GM23338 (cell line): ENCODE data around the gene IQCC. TPM values are rescaled to one million over a fixed set of nuclear protein-coding genes. Genes with fewer than 3 reads are reported as not detected.

Experiments
- ATAC-seq: fragments of 200-7000 bp; cut with Tn5 transposase; 3 replicates; pipeline ENCODE4 v1.9.1; 2020
- DNase-seq: peaks from one replicate; pipeline ENCODE4 v3.0.0-alpha.2; 2015; ENCODE audit warnings: low spot score
- H2AFZ ChIP-seq: fragments of 200-600 bp; sonication (generic); 2 replicates; pipeline ENCODE4 v1.8.0; 2016; ENCODE audit warnings: antibody characterized with exemption, mild to moderate bottlenecking, moderate library complexity
- H3F3A ChIP-seq: fragments of 200-600 bp; sonication (generic); replicated peaks from 2 replicates; pipeline ENCODE4 v1.8.0; 2017; ENCODE audit warnings: antibody characterized with exemption, mixed run types, low read depth
- H3K27ac ChIP-seq: fragments of 200-600 bp; sonication (generic); 2 replicates; pipeline ENCODE4 v1.6.1; 2016; ENCODE audit warnings: low read depth
- H3K27me3 ChIP-seq: fragments of 200-600 bp; sonication (generic); 2 replicates; pipeline ENCODE4 v1.8.0; 2016; ENCODE audit warnings: mild to moderate bottlenecking, mixed run types, moderate library complexity; ENCODE audit not compliant: insufficient read depth
- H3K36me3 ChIP-seq: fragments of 200-600 bp; sonication (generic); 2 replicates; pipeline ENCODE4 v1.8.0; 2016; ENCODE audit warnings: mild to moderate bottlenecking; ENCODE audit not compliant: insufficient read depth
- H3K4me1 ChIP-seq: fragments of 200-600 bp; sonication (generic); 2 replicates; pipeline ENCODE4 v1.8.0; 2016; ENCODE audit warnings: mild to moderate bottlenecking, moderate library complexity; ENCODE audit not compliant: insufficient read depth
- H3K4me2 ChIP-seq: fragments of 200-600 bp; sonication (generic); 2 replicates; pipeline ENCODE4 v1.7.1; 2017; ENCODE audit warnings: mixed run types
- H3K4me3 ChIP-seq: fragments of 200-600 bp; sonication (generic); 2 replicates; pipeline ENCODE4 v1.6.1; 2016; ENCODE audit warnings: mixed run types
- H3K79me2 ChIP-seq: fragments of 200-600 bp; sonication (generic); replicated peaks from 2 replicates; pipeline ENCODE4 v1.8.0; 2017; ENCODE audit warnings: mild to moderate bottlenecking; ENCODE audit not compliant: insufficient read depth
- H3K9me2 ChIP-seq: fragments of 200-600 bp; sonication (generic); 2 replicates; pipeline ENCODE4 v1.8.0; 2017; ENCODE audit not compliant: insufficient read depth
- H4K20me1 ChIP-seq: fragments of 200-600 bp; sonication (generic); replicated peaks from 2 replicates; pipeline ENCODE4 v1.8.0; 2017; ENCODE audit warnings: mild to moderate bottlenecking; ENCODE audit not compliant: insufficient read depth
- H3K27ac Mint-ChIP-seq: 2 replicates; pipeline ENCODE4 v1.8.0; 2020; ENCODE audit warnings: inconsistent platforms, mild to moderate bottlenecking, moderate library complexity, mixed read lengths
- H3K27me3 Mint-ChIP-seq: 3 replicates; pipeline ENCODE4 v1.8.0; 2022; ENCODE audit warnings: low read depth, mild to moderate bottlenecking, moderate library complexity, mixed read lengths, inconsistent platforms; ENCODE audit not compliant: insufficient read depth, poor library complexity
- H3K36me3 Mint-ChIP-seq: 3 replicates; pipeline ENCODE4 v1.8.0; 2021; ENCODE audit warnings: low read depth, mild to moderate bottlenecking, inconsistent platforms, moderate library complexity, mixed read lengths
- H3K4me1 Mint-ChIP-seq: 3 replicates; pipeline ENCODE4 v1.8.0; 2020; ENCODE audit warnings: mild to moderate bottlenecking, inconsistent platforms, mixed read lengths
- H3K4me3 Mint-ChIP-seq: 3 replicates; pipeline ENCODE4 v1.8.0; 2021; ENCODE audit warnings: moderate library complexity, mild to moderate bottlenecking, inconsistent platforms, mixed read lengths
- H3K9me3 Mint-ChIP-seq: 3 replicates; pipeline ENCODE4 v1.8.0; 2020; ENCODE audit warnings: moderate library complexity, mild to moderate bottlenecking, inconsistent platforms, mixed read lengths
- CREB1 ChIP-seq: fragments of 250-450 bp; sonication (Bioruptor Pico); IDR thresholded peaks from 2 replicates; pipeline ENCODE4 v1.5.0; 2020; ENCODE audit warnings: low read depth, mild to moderate bottlenecking, moderate library complexity
- EZH2 ChIP-seq: fragments of 200-600 bp; sonication (generic); IDR thresholded peaks from one replicate; pipeline ENCODE4 v1.8.0; 2017; ENCODE audit warnings: antibody characterized with exemption, mild to moderate bottlenecking, low read depth; ENCODE audit not compliant: unreplicated experiment
- EZH2phosphoT487 ChIP-seq: fragments of 200-600 bp; sonication (generic); IDR thresholded peaks from one replicate; pipeline ENCODE4 v1.8.1; 2018; ENCODE audit warnings: antibody characterized with exemption; ENCODE audit not compliant: unreplicated experiment
- NANOG ChIP-seq: IDR thresholded peaks from 2 replicates; pipeline ENCODE4 v1.6.1; 2016; ENCODE audit warnings: antibody characterized with exemption, borderline replicate concordance
- POLR2AphosphoS5 ChIP-seq: IDR thresholded peaks from 2 replicates; pipeline ENCODE4 v1.6.1; 2016; ENCODE audit warnings: antibody characterized with exemption, low read depth
- STAT1 ChIP-seq: IDR thresholded peaks from one replicate; pipeline ENCODE4 v1.6.1; 2016; ENCODE audit warnings: antibody characterized with exemption; ENCODE audit not compliant: unreplicated experiment
- ZNF114 ChIP-seq: fragments of 250-450 bp; sonication (Bioruptor Pico); IDR thresholded peaks from 2 replicates; pipeline ENCODE4 v1.5.0; 2020; ENCODE audit warnings: mild to moderate bottlenecking, moderate library complexity
- polyA plus RNA-seq: library from polyadenylated mRNA; unstranded; fragments of >200 nt; fragmentation: Nextera tagmentation; extraction: Ambion mirVana; gene quantifications from 2 replicates; pipeline ENCODE4 v1.2.1, GENCODE V29; 2016
- total RNA-seq: library from RNA; depleted of rRNA; stranded (reverse); fragments of >200 nt; shearing (Covaris generic); gene quantifications from 2 replicates; pipeline ENCODE4 v1.2.3, GENCODE V29; 2014
- TF ChIP-seq, protein P1 (sequence below): IDR thresholded peaks from 2 replicates; pipeline ENCODE4 v1.6.1; 2016; ENCODE audit warnings: antibody characterized with exemption
- TF ChIP-seq, protein P2 (sequence below): IDR thresholded peaks from one replicate; pipeline ENCODE4 v1.6.1; 2018; ENCODE audit warnings: antibody characterized with exemption; ENCODE audit not compliant: unreplicated experiment
- TF ChIP-seq, protein P3 (sequence below), 2 experiments: fragments of 200-600 bp in 1 of 2; sonication (generic) in 1 of 2; conservative IDR thresholded peaks; 2 replicates each; pipeline versions ENCODE4 v1.5.1 to v1.6.1; 2016 to 2017; ENCODE audit warnings: antibody characterized with exemption in 2 of 2, low read depth in 2 of 2, mild to moderate bottlenecking in 2 of 2, moderate library complexity in 1 of 2
- TF ChIP-seq, protein P4 (sequence below): fragments of 250-450 bp; sonication (Bioruptor Pico); IDR thresholded peaks from 2 replicates; pipeline ENCODE4 v1.5.0; 2020; ENCODE audit warnings: mild to moderate bottlenecking, moderate library complexity

IQCC gene
- total and polyA plus RNA-seq, 2 experiments from 2014 or later = 1.7 to 3.5 TPM

DNA sequence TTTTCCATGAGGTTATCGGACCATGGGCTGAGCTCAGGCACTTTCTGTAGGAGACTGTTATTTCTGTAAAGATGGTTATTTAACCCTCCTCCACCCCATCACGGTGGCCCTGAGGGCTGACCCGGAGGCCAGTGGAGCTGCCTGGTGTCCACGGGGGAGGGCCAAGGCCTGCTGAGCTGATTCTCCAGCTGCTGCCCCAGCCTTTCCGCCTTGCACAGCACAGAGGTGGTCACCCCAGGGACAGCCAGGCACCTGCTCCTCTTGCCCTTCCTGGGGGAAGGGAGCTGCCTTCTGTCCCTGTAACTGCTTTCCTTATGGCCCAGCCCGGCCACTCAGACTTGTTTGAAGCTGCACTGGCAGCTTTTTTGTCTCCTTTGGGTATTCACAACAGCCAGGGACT, 7.6 kb upstream of the IQCC start (continued):
- TF ChIP-seq, protein P1, sequence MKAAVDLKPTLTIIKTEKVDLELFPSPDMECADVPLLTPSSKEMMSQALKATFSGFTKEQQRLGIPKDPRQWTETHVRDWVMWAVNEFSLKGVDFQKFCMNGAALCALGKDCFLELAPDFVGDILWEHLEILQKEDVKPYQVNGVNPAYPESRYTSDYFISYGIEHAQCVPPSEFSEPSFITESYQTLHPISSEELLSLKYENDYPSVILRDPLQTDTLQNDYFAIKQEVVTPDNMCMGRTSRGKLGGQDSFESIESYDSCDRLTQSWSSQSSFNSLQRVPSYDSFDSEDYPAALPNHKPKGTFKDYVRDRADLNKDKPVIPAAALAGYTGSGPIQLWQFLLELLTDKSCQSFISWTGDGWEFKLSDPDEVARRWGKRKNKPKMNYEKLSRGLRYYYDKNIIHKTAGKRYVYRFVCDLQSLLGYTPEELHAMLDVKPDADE = no peak
- TF ChIP-seq, protein P2, sequence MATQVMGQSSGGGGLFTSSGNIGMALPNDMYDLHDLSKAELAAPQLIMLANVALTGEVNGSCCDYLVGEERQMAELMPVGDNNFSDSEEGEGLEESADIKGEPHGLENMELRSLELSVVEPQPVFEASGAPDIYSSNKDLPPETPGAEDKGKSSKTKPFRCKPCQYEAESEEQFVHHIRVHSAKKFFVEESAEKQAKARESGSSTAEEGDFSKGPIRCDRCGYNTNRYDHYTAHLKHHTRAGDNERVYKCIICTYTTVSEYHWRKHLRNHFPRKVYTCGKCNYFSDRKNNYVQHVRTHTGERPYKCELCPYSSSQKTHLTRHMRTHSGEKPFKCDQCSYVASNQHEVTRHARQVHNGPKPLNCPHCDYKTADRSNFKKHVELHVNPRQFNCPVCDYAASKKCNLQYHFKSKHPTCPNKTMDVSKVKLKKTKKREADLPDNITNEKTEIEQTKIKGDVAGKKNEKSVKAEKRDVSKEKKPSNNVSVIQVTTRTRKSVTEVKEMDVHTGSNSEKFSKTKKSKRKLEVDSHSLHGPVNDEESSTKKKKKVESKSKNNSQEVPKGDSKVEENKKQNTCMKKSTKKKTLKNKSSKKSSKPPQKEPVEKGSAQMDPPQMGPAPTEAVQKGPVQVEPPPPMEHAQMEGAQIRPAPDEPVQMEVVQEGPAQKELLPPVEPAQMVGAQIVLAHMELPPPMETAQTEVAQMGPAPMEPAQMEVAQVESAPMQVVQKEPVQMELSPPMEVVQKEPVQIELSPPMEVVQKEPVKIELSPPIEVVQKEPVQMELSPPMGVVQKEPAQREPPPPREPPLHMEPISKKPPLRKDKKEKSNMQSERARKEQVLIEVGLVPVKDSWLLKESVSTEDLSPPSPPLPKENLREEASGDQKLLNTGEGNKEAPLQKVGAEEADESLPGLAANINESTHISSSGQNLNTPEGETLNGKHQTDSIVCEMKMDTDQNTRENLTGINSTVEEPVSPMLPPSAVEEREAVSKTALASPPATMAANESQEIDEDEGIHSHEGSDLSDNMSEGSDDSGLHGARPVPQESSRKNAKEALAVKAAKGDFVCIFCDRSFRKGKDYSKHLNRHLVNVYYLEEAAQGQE = no peak
- no peak for TF ChIP-seq EZH2phosphoT487
- no peak for TF ChIP-seq NANOG
- TF ChIP-seq, protein P3, sequence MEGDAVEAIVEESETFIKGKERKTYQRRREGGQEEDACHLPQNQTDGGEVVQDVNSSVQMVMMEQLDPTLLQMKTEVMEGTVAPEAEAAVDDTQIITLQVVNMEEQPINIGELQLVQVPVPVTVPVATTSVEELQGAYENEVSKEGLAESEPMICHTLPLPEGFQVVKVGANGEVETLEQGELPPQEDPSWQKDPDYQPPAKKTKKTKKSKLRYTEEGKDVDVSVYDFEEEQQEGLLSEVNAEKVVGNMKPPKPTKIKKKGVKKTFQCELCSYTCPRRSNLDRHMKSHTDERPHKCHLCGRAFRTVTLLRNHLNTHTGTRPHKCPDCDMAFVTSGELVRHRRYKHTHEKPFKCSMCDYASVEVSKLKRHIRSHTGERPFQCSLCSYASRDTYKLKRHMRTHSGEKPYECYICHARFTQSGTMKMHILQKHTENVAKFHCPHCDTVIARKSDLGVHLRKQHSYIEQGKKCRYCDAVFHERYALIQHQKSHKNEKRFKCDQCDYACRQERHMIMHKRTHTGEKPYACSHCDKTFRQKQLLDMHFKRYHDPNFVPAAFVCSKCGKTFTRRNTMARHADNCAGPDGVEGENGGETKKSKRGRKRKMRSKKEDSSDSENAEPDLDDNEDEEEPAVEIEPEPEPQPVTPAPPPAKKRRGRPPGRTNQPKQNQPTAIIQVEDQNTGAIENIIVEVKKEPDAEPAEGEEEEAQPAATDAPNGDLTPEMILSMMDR (conservative IDR thresholded peaks at IDR 0.05; ENCODE audit: low read depth in 2 of 2) = no peak
- TF ChIP-seq CREB1 (CRISPR knock-in tag) = no peak
- no peak for TF ChIP-seq STAT1
- TF ChIP-seq POLR2AphosphoS5 = no peak
- no peak for TF ChIP-seq ZNF114 (CRISPR knock-in tag)
- TF ChIP-seq EZH2 = no peak

DNA sequence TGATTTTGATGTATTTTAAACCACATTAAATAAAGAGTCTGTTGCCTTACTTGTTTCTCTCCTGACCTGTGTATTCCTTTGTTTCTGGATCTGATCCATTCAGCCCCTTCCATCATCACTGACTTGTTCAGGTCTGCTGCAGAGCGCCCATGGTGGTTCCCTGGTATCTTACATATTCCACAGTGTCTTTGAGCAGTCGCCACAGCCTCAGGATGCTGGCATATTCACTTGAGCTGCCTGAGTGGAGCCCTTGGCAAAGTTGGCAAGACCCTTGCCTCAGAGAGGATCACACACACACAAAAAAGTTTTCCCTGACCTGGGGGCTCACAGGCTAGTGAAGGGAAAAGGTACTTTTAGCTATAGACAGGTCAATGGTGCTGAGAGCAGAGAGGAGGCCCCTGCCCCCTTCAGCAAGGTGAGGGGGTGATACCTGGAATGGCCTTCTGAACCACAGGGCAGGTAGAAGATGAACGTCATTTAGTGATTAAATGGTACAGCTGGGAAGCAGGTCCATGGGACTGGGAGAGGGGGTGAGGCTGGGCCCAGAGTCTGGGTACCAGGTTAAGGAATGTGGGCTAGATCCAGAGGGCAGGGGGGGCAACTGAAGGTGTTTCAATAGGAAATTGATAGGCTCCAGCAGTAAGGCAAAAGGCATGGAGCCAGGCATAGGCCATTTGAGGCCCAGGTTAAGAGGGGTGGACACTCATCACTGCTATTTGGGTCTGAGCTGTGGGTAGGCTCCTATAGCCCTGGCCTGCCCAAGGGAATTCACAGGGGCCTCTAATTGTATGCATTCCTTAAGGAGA, 7.0 kb upstream of the IQCC start:
- no peak overlapping the region for H3K27ac Mint-ChIP-seq
- peaks cover 30% of the 10 kb centered on the region for H3K27me3 Mint-ChIP-seq
- ATAC-seq = no peak
- TF ChIP-seq STAT1 = no peak
- no peak for TF ChIP-seq NANOG
- TF ChIP-seq EZH2 = no peak
- TF ChIP-seq, protein P4, sequence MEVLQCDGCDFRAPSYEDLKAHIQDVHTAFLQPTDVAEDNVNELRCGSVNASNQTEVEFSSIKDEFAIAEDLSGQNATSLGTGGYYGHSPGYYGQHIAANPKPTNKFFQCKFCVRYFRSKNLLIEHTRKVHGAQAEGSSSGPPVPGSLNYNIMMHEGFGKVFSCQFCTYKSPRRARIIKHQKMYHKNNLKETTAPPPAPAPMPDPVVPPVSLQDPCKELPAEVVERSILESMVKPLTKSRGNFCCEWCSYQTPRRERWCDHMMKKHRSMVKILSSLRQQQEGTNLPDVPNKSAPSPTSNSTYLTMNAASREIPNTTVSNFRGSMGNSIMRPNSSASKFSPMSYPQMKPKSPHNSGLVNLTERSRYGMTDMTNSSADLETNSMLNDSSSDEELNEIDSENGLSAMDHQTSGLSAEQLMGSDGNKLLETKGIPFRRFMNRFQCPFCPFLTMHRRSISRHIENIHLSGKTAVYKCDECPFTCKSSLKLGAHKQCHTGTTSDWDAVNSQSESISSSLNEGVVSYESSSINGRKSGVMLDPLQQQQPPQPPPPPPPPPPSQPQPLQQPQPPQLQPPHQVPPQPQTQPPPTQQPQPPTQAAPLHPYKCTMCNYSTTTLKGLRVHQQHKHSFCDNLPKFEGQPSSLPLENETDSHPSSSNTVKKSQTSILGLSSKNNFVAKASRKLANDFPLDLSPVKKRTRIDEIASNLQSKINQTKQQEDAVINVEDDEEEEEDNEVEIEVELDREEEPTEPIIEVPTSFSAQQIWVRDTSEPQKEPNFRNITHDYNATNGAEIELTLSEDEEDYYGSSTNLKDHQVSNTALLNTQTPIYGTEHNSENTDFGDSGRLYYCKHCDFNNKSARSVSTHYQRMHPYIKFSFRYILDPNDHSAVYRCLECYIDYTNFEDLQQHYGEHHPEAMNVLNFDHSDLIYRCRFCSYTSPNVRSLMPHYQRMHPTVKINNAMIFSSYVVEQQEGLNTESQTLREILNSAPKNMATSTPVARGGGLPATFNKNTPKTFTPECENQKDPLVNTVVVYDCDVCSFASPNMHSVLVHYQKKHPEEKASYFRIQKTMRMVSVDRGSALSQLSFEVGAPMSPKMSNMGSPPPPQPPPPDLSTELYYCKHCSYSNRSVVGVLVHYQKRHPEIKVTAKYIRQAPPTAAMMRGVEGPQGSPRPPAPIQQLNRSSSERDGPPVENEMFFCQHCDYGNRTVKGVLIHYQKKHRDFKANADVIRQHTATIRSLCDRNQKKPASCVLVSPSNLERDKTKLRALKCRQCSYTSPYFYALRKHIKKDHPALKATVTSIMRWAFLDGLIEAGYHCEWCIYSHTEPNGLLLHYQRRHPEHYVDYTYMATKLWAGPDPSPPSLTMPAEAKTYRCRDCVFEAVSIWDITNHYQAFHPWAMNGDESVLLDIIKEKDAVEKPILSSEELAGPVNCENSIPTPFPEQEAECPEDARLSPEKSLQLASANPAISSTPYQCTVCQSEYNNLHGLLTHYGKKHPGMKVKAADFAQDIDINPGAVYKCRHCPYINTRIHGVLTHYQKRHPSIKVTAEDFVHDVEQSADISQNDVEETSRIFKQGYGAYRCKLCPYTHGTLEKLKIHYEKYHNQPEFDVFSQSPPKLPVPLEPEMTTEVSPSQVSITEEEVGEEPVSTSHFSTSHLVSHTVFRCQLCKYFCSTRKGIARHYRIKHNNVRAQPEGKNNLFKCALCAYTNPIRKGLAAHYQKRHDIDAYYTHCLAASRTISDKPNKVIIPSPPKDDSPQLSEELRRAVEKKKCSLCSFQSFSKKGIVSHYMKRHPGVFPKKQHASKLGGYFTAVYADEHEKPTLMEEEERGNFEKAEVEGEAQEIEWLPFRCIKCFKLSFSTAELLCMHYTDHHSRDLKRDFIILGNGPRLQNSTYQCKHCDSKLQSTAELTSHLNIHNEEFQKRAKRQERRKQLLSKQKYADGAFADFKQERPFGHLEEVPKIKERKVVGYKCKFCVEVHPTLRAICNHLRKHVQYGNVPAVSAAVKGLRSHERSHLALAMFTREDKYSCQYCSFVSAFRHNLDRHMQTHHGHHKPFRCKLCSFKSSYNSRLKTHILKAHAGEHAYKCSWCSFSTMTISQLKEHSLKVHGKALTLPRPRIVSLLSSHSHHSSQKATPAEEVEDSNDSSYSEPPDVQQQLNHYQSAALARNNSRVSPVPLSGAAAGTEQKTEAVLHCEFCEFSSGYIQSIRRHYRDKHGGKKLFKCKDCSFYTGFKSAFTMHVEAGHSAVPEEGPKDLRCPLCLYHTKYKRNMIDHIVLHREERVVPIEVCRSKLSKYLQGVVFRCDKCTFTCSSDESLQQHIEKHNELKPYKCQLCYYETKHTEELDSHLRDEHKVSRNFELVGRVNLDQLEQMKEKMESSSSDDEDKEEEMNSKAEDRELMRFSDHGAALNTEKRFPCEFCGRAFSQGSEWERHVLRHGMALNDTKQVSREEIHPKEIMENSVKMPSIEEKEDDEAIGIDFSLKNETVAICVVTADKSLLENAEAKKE (CRISPR knock-in tag) = no peak
- no peak for TF ChIP-seq EZH2phosphoT487

More for the DNA sequence above, 7.0 kb upstream of the IQCC start:
- H3K4me1 Mint-ChIP-seq = peaks cover 42% of the 10 kb centered on the region
- peaks cover 26% of the 10 kb centered on the region for H3K36me3 ChIP-seq
- DNase-seq = no peak
- peaks cover 37% of the 10 kb centered on the region; the same call in 1 of the 2 replicates for H3F3A ChIP-seq
- peaks cover 2% of the 10 kb centered on the region; the same call in 2 of the 3 replicates for H3K9me3 Mint-ChIP-seq
- H3K4me2 ChIP-seq = no peak overlapping the region
- no peak overlapping the region for H3K27ac ChIP-seq
- peaks cover 28% of the 10 kb centered on the region for H3K4me1 ChIP-seq
- peak overlapping the region; percentile 70; the same call in 1 of the 3 replicates for H3K4me3 Mint-ChIP-seq
- no peak overlapping the region for H3K4me3 ChIP-seq
- no peaks in the 10 kb centered on the region for H3K9me2 ChIP-seq
- H4K20me1 ChIP-seq = peaks cover 4% of the 10 kb centered on the region
- no peak overlapping the region for H2AFZ ChIP-seq
- H3K27me3 ChIP-seq = peaks cover 13% of the 10 kb centered on the region
- peaks cover 50% of the 10 kb centered on the region for H3K36me3 Mint-ChIP-seq
- no peaks in the 10 kb centered on the region for H3K79me2 ChIP-seq
